ENCODE measurements around the gene FBXO41.

The FBXO41 gene

GRCh38 chr2:73214120-73215035 is 69.9 kb downstream of the FBXO41 start, which contains the start of gene SMYD5:
Gene SMYD5, plus strand, starts transcription at chr2:73214245. Its CDS starts 22 bp downstream, at chr2:73214267.
- peak; percentile 84 to 90 for DNase-seq (ENCODE audit: low read depth in 1 of 2, low spot score in 1 of 2)

GRCh38 chr2:73212448-73213176 is 71.7 kb downstream of the FBXO41 start:
- peak; percentile 50 to 66 for DNase-seq (ENCODE audit: low read depth in 1 of 2, low spot score in 1 of 2)

- no peak for DNase-seq (ENCODE audit: low read depth in 1 of 2, low spot score in 1 of 2)
Measured at GRCh38 chr2:73212098-73212447, 72.2 kb downstream of the FBXO41 start.

GRCh38 chr2:73210696-73211095 is 73.6 kb downstream of the FBXO41 start:
- DNase-seq (ENCODE audit: low read depth in 1 of 2, low spot score in 1 of 2): no peak

GRCh38 chr2:73210019-73210418 is 74.3 kb downstream of the FBXO41 start:
- no peak for DNase-seq (ENCODE audit: low read depth in 1 of 2, low spot score in 1 of 2)

- no peak for DNase-seq (ENCODE audit: low read depth in 1 of 2, low spot score in 1 of 2)
Measured at GRCh38 chr2:73208258-73208657, 76.0 kb downstream of the FBXO41 start.

- DNase-seq (ENCODE audit: low read depth in 1 of 2, low spot score in 1 of 2): no peak
Measured at GRCh38 chr2:73205611-73206010, 78.7 kb downstream of the FBXO41 start.

Data from stimulated activated CD4-positive, alpha-beta T cell treated with anti-CD3 and anti-CD28 coated beads, Interleukin-15, amount 100 ng/mL, for 1 hour (primary cell).